SKM-1 treated with dmso at 0.1 percent for 144 hours (cell line): ENCODE measurements around the gene FDXR.

Experiments used
- DNase-seq: peaks from one replicate; lab custom pipeline; 2025; ENCODE audit not compliant: unreplicated experiment; lab: John Stamatoyannopoulos, UW

FDXR gene

GRCh38 chr17:74815550-74816370 is 57.0 kb downstream of the FDXR start:
- DNase-seq, result no peak

GRCh38 chr17:74815067-74815466 is 57.7 kb downstream of the FDXR start:
- DNase-seq, result no peak

GRCh38 chr17:74814453-74814852 is 58.3 kb downstream of the FDXR start:
- DNase-seq, result no peak
